ENCODE measurements around the gene FAM151A. TPM values are rescaled to one million over a fixed set of nuclear protein-coding genes. Genes with fewer than 3 reads are reported as not detected.

Gene FAM151A
- total RNA-seq, 1 donor from 2014 or later = not detected

DNA sequence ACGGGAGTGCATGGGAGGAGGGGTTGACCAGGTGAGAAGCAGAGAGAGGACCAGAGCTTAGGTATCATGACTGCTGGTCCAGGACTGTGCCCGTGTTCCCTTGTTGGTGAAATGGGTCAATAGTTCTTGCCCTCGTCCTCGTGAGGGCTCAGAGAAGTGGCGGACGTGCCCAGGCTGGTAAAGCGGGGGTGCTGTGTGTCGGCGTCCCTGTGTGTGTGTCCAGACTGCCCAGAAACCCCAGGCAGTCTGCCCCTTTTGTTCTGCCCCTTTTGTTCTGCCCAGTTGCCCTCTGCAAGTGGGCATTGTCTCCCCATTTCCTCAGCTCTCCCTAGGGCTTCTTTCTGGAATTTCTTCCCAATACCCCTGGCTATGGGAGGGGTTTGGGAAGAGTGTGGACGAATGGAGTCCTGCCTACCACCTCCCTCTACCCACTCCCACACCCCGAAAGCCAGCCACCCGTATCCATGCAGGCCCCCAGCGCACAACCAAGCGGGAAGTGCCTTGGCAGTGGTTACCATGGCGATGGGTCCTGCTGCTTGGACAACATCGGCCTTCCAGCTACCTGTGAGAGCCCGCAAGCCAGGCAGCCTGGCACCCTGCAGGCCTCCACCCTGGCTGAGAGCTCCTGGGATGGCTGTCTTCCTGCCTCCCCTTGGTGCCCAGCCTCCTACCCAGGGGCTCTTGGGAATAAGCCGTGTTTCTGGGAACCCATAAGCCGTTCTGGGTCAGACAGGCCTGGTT, 40.6 kb downstream of the FAM151A start:
- peaks cover 31% of the 10 kb centered on the region for H3K4me1 Mint-ChIP-seq (ENCODE audit: unreplicated experiment)
- H3K9me3 Mint-ChIP-seq (ENCODE audit: unreplicated experiment) = no peaks in the 10 kb centered on the region
- peak; percentile 27 for DNase-seq (ENCODE audit: low spot score)
- no peak overlapping the region for H3K4me3 Mint-ChIP-seq (ENCODE audit: unreplicated experiment)
- TF ChIP-seq, protein P1, sequence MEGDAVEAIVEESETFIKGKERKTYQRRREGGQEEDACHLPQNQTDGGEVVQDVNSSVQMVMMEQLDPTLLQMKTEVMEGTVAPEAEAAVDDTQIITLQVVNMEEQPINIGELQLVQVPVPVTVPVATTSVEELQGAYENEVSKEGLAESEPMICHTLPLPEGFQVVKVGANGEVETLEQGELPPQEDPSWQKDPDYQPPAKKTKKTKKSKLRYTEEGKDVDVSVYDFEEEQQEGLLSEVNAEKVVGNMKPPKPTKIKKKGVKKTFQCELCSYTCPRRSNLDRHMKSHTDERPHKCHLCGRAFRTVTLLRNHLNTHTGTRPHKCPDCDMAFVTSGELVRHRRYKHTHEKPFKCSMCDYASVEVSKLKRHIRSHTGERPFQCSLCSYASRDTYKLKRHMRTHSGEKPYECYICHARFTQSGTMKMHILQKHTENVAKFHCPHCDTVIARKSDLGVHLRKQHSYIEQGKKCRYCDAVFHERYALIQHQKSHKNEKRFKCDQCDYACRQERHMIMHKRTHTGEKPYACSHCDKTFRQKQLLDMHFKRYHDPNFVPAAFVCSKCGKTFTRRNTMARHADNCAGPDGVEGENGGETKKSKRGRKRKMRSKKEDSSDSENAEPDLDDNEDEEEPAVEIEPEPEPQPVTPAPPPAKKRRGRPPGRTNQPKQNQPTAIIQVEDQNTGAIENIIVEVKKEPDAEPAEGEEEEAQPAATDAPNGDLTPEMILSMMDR (IDR thresholded peaks at IDR 0.05; ENCODE audit: unreplicated experiment) = no peak
- H3K36me3 Mint-ChIP-seq (ENCODE audit: low read depth, unreplicated experiment) = peaks cover 12% of the 10 kb centered on the region
- H3K27ac Mint-ChIP-seq (ENCODE audit: unreplicated experiment) = peak overlapping the region; percentile 18
- H3K27me3 Mint-ChIP-seq (ENCODE audit: unreplicated experiment) = peaks cover 19% of the 10 kb centered on the region

DNA sequence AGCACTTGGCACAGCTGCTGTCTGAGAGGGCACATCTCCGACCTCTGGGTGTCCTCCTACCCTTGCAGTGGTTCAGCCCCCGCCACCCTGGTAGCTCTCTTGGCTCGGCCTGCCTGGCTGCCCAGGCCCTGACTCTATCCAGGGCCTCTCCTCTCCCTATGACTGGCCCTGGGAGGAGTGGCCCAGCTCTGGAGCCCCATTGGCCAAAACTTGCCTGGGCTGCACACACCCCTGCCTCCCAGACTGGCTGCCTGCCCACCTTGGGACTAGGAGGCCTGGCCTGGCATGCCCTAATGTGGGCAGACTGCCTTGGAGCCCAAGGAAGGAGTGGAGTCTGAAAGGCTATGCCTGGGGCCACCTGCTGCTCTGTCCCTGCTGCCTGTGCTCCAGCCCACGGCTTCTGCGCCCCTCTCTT, 41.7 kb downstream of the FAM151A start:
- peaks cover 8% of the 10 kb centered on the region for H3K36me3 Mint-ChIP-seq (ENCODE audit: low read depth, unreplicated experiment)
- H3K4me1 Mint-ChIP-seq (ENCODE audit: unreplicated experiment) = peaks cover 31% of the 10 kb centered on the region
- no peak overlapping the region for H3K27ac Mint-ChIP-seq (ENCODE audit: unreplicated experiment)
- no peak for DNase-seq (ENCODE audit: low spot score)
- H3K27me3 Mint-ChIP-seq (ENCODE audit: unreplicated experiment) = peaks cover 19% of the 10 kb centered on the region
- no peak overlapping the region for H3K4me3 Mint-ChIP-seq (ENCODE audit: unreplicated experiment)
- TF ChIP-seq, protein P1 (IDR thresholded peaks at IDR 0.05; ENCODE audit: unreplicated experiment) = no peak
- no peaks in the 10 kb centered on the region for H3K9me3 Mint-ChIP-seq (ENCODE audit: unreplicated experiment)

DNA sequence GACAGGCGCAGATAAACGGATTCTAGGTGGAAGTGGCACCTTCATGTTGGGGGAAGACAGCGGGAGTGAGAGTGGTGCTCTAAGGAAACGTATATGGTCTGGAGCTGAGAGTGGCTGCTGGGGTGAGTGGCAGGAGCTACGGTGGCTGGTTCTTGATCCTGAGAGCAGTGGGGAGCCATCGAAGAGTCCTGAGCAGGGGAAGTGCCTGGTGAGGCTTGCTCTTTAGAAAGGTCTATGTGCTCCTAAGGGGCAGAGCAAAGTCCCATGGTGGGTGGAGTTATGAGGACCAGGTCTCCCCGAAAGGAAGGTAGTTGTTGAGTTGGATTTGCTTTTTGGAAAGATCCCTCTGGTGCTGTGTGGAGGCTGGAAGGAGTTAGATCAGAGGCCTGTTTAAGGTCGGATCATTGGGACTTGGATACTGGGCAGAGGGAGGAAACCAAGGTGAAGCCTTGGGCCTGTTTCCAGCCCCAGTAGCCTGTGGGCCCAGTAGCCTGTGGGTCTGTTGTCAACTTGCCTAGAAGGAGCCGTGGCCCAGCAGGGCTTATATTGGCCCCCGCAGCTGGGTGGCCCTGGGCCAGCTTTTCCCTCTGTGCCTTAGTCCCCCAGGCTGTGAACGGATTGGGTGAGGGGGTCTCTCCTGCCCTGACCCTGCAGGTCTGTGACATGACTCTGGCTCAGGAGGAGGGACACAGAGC, 42.3 kb downstream of the FAM151A start:
- H3K36me3 Mint-ChIP-seq (ENCODE audit: low read depth, unreplicated experiment) = peaks cover 7% of the 10 kb centered on the region
- TF ChIP-seq, protein P1 (IDR thresholded peaks at IDR 0.05; ENCODE audit: unreplicated experiment) = no peak
- peak overlapping the region; percentile 57 for H3K27ac Mint-ChIP-seq (ENCODE audit: unreplicated experiment)
- H3K4me1 Mint-ChIP-seq (ENCODE audit: unreplicated experiment) = peaks cover 32% of the 10 kb centered on the region
- DNase-seq (ENCODE audit: low spot score) = no peak
- no peaks in the 10 kb centered on the region for H3K9me3 Mint-ChIP-seq (ENCODE audit: unreplicated experiment)
- H3K27me3 Mint-ChIP-seq (ENCODE audit: unreplicated experiment) = peaks cover 17% of the 10 kb centered on the region
- H3K4me3 Mint-ChIP-seq (ENCODE audit: unreplicated experiment) = no peak overlapping the region

DNA sequence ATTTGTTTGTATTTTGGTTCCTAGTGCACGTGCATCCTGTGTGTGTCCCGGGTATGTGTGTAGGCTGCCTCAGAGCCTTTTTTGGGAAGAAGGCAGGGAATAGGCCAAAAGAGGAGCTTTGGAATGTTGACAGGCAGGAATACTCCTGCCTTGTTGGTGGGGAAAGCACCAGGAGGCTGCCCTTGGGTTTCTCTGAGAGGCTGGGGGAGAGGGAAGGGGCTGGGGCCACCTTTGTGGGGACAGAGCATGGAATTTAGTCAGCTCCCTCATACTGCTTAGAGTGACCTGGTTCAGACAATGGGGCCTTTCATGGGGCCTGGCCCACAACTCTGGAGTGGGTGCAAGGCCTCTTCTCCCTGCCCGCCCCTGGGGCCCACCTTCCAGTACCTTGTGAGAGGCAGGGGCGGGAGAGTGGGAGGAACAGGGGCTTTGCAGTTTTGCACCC, 44.0 kb downstream of the FAM151A start:
- H3K27me3 Mint-ChIP-seq (ENCODE audit: unreplicated experiment) = peaks cover 14% of the 10 kb centered on the region
- peaks cover 48% of the 10 kb centered on the region for H3K4me1 Mint-ChIP-seq (ENCODE audit: unreplicated experiment)
- DNase-seq (ENCODE audit: low spot score) = no peak
- no peak overlapping the region for H3K4me3 Mint-ChIP-seq (ENCODE audit: unreplicated experiment)
- peak overlapping the region; percentile 65 for H3K27ac Mint-ChIP-seq (ENCODE audit: unreplicated experiment)
- H3K36me3 Mint-ChIP-seq (ENCODE audit: low read depth, unreplicated experiment) = no peaks in the 10 kb centered on the region
- no peaks in the 10 kb centered on the region for H3K9me3 Mint-ChIP-seq (ENCODE audit: unreplicated experiment)
- TF ChIP-seq, protein P1 (IDR thresholded peaks at IDR 0.05; ENCODE audit: unreplicated experiment) = no peak

DNA sequence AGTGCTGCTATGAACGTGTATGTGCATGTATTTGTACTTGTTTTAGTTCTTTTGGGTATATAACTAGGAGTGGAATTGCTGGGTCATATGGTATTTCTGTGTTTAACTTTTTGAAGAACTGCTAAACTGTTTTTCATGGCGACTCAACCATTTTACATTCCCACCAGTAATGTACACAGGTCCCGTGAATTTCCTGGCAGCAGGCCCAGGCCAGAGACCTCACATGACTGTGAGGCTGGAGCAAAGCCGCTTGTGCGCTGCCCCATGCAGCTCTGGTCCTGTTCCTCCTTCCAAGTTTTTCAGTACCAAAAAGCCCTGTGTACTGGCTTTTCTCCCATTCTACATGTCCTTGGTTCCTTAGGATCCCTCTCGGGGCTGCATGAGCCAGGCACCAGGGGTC, 45.7 kb downstream of the FAM151A start:
- H3K9me3 Mint-ChIP-seq (ENCODE audit: unreplicated experiment) = no peaks in the 10 kb centered on the region

More for the DNA sequence above, 45.7 kb downstream of the FAM151A start:
- H3K4me3 Mint-ChIP-seq (ENCODE audit: unreplicated experiment) = no peak overlapping the region
- peaks cover 48% of the 10 kb centered on the region for H3K4me1 Mint-ChIP-seq (ENCODE audit: unreplicated experiment)
- TF ChIP-seq, protein P1 (IDR thresholded peaks at IDR 0.05; ENCODE audit: unreplicated experiment) = no peak
- peak overlapping the region; percentile 72 for H3K27ac Mint-ChIP-seq (ENCODE audit: unreplicated experiment)
- no peaks in the 10 kb centered on the region for H3K36me3 Mint-ChIP-seq (ENCODE audit: low read depth, unreplicated experiment)
- H3K27me3 Mint-ChIP-seq (ENCODE audit: unreplicated experiment) = peaks cover 7% of the 10 kb centered on the region
- no peak for DNase-seq (ENCODE audit: low spot score)
